Thoracic aorta (tissue), 2 donors: ENCODE data around the gene STRN4. TPM values are rescaled to one million over a fixed set of nuclear protein-coding genes. Genes with fewer than 3 reads are reported as not detected.

Experiments used
- ATAC-seq: fragments of 150-250 bp; one replicate; pipeline ENCODE4 v1.8.0; 2017; ENCODE audit warnings: low read depth; ENCODE audit not compliant: insufficient number of reproducible peaks, low FRiP score
- DNase-seq: peaks from one replicate; pipeline ENCODE4 v3.0.0-alpha.2; 2020; ENCODE audit warnings: low spot score
- H3K27ac ChIP-seq, 2 donors: fragments of 200-600 bp; sonication (generic); 1 replicate in 1 of 2; 2 replicates in 1 of 2; pipeline ENCODE4 v1.5.1; 2016; ENCODE audit warnings: mild to moderate bottlenecking in 2 of 2, moderate library complexity in 2 of 2
- H3K27me3 ChIP-seq: fragments of 200-600 bp; sonication (generic); replicated peaks from 2 replicates; pipeline ENCODE4 v1.6.0; 2016; ENCODE audit warnings: mild to moderate bottlenecking; ENCODE audit not compliant: insufficient read depth
- H3K36me3 ChIP-seq: fragments of 200-600 bp; sonication (generic); one replicate; pipeline ENCODE4 v1.5.1; 2016
- H3K4me1 ChIP-seq, 2 donors: fragments of 200-600 bp; sonication (generic); 1 replicate in 1 of 2; 2 replicates in 1 of 2; pipeline versions ENCODE4 v1.5.1 to v1.6.0; 2016; ENCODE audit warnings: low read depth in 2 of 2, mild to moderate bottlenecking in 1 of 2; ENCODE audit not compliant: control insufficient read depth in 1 of 2
- H3K4me3 ChIP-seq: fragments of 200-600 bp; sonication (generic); 2 replicates; pipeline ENCODE4 v1.5.1; 2016; ENCODE audit warnings: mild to moderate bottlenecking
- H3K9me3 ChIP-seq: fragments of 200-600 bp; sonication (generic); 2 replicates; pipeline ENCODE4 v1.5.1; 2016
- CTCF ChIP-seq: fragments of 200-600 bp; sonication (generic); IDR thresholded peaks from one replicate; pipeline ENCODE4 v1.5.1; 2019; ENCODE audit warnings: antibody characterized with exemption
- total RNA-seq, 2 donors: library from RNA; depleted of rRNA; stranded (reverse); fragments of >200 nt; gene quantifications; one replicate each; pipeline versions ENCODE4 v1.1.0 to v1.2.3, GENCODE V29; 2016

STRN4 gene
- total RNA-seq, 2 donors from 2014 or later = 60.9 to 66.7 TPM

DNA sequence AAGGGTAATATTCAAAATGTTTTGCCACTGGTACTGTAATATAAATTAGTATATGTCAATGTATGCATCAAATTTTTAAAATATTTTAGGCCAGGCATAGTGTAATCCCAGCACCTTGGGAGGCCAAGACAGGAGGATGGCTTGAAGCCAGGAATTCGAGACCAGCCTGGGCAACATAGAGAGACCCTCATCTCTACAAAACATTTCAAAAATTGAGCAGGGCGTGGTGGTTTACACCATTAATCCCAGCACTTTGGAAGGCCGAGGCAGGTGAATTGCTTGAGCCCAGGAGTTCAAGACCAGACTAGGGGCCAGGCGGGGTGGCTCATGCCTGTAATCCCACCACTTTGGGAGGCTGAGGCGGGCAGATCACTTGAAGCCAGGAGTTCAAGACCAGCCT, 14.1 kb upstream of the STRN4 start:
- Histone ChIP-seq H3K4me3 (no peak overlapping the region), H3K27ac (no peak overlapping the region), H3K4me1 (peaks cover 8 to 19% of the 10 kb centered on the region in 2 donors), H3K36me3 (peaks cover 8% of the 10 kb centered on the region), H3K9me3 (no peaks in the 10 kb centered on the region), H3K27me3 (no peaks in the 10 kb centered on the region)
- no peak for TF ChIP-seq CTCF
- no peak for DNase-seq
- ATAC-seq = no peak

DNA sequence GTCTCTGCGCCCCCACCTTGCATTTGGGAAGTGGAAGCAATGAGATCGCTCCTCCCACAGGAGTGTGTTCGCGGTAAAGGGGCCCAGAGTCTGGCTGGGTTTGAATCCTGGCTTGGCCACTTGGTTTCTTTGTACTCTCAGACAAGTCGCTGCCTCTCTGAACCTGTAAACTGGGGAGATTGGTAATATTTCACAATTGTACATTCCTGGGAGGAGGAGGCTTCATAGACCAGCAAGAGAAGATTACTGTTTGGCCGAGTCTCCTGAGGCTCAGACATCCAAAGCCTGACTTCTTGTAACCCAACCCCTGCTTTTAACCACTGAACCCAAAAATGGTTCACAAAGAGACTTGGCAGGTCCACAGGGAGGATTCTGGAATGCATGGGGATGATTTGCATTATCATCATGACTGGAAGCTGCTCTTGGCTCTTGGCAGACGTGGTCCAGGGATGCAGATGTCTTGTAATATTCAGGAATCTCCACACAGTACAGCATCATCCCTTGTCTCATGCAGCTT, 13.6 kb upstream of the STRN4 start:
- no peaks in the 10 kb centered on the region for H3K9me3 ChIP-seq
- H3K27me3 ChIP-seq = no peaks in the 10 kb centered on the region
- no peak for TF ChIP-seq CTCF
- H3K4me3 ChIP-seq = no peak overlapping the region
- peaks cover 13 to 23% of the 10 kb centered on the region in 2 donors for H3K4me1 ChIP-seq
- ATAC-seq (no peak), DNase-seq (no peak)
- peaks cover 8% of the 10 kb centered on the region for H3K36me3 ChIP-seq
- no peak overlapping the region for H3K27ac ChIP-seq

DNA sequence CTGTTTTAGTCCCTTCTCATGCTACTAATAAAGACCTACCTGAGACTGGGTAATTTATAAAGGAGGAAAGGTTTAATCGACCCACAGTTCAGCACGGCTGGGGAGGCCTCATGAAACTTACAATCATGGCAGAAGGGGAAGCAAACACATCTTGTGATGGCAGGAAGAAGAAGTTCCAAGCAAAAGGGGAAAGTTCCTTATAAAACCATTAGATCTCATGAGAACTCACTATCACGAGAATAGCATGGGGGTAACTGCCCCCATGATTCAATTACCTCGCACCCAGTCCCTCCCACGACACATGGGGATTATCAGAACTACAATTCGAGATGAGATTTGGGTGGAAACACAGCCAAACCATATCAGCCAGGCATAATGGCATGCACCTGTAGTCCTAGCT, 13.0 kb upstream of the STRN4 start:
- H3K9me3 ChIP-seq = no peaks in the 10 kb centered on the region
- no peak for TF ChIP-seq CTCF
- H3K4me3 ChIP-seq = no peak overlapping the region
- ATAC-seq (no peak), DNase-seq (no peak)
- H3K27me3 ChIP-seq = no peaks in the 10 kb centered on the region
- H3K4me1 ChIP-seq = peaks cover 14 to 29% of the 10 kb centered on the region in 2 donors
- H3K27ac ChIP-seq = no peak overlapping the region
- peaks cover 8% of the 10 kb centered on the region for H3K36me3 ChIP-seq

DNA sequence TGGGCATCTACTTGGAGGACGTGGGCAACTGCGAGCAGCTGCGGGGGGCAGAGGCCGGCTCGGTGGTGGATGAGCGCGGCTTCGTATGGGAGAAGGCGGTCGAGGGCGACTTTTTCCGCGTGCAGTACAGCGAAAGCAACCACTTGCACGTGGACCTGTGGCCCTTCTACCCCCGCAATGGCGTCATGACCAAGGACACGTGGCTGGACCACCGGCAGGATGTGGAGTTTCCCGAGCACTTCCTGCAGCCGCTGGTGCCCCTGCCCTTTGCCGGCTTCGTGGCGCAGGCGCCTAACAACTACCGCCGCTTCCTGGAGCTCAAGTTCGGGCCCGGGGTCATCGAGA, 10.3 kb upstream of the STRN4 start:
- no peak for DNase-seq
- H3K4me1 ChIP-seq = peaks cover 14 to 28% of the 10 kb centered on the region in 2 donors
- ATAC-seq = no peak
- H3K4me3 ChIP-seq = no peak overlapping the region
- TF ChIP-seq CTCF = no peak
- H3K9me3 ChIP-seq = no peaks in the 10 kb centered on the region
- no peak overlapping the region for H3K27ac ChIP-seq
- H3K36me3 ChIP-seq = peaks cover 8% of the 10 kb centered on the region
- no peaks in the 10 kb centered on the region for H3K27me3 ChIP-seq

GRCh38 chr19:46755853-46756543, 9.7 kb upstream of the STRN4 start:
- H3K4me1 ChIP-seq = peaks cover 10 to 23% of the 10 kb centered on the region in 2 donors
- no peaks in the 10 kb centered on the region for H3K9me3 ChIP-seq
- DNase-seq (no peak), ATAC-seq (no peak)
- TF ChIP-seq CTCF = no peak
- peaks cover 8% of the 10 kb centered on the region for H3K36me3 ChIP-seq
- peak overlapping the region in 1 of 2 donors; percentile 64 for H3K27ac ChIP-seq
- no peaks in the 10 kb centered on the region for H3K27me3 ChIP-seq
- no peak overlapping the region for H3K4me3 ChIP-seq
